GM12872 (cell line): ENCODE data around the gene FAM187B.

ENCODE experiments used
- TF ChIP-seq, protein P1 (sequence below): IDR thresholded peaks from 3 replicates; pipeline ENCODE4 v1.5.1; 2011; ENCODE audit warnings: low read depth, mild to moderate bottlenecking, low read length, moderate library complexity; ENCODE audit not compliant: insufficient read depth

The FAM187B gene

DNA sequence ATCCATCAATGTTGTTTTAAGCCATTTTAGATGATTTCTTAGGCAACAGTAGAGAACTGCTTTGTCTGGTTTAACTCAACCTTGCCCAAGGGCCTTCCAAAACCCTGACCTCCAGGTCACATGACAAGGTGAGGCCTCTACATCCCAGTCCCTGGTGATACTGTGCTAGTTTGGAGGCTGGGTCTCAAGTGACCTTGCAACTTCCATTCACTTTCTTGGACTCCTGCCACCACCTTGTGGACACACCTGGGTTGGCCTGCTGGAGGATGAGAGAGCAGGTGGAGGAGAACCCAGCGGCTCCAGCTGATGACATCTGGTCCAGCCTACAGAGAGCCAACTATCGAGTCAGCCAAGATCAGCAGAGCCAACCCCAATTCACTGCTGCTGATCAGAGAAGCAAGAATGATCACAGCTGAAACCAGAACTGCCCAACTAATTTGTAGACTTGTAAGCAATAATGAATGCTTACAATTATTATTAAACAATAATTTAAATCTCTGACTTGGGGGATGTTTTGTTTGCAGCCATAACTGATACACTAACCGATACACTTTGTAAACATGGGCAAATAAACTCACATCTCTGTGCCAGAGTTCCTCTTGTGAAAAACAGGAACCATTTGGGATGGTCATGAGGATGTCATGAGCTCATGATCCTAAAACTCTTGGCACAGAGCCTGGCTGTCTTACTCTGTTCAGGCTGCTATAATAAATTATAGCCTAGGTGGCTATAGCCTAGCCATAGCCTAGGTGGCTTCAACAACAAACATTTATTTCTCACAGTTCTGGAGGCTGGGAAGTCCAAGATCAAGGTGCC lies 11.5 kb downstream of the FAM187B start:
- TF ChIP-seq, protein P1, sequence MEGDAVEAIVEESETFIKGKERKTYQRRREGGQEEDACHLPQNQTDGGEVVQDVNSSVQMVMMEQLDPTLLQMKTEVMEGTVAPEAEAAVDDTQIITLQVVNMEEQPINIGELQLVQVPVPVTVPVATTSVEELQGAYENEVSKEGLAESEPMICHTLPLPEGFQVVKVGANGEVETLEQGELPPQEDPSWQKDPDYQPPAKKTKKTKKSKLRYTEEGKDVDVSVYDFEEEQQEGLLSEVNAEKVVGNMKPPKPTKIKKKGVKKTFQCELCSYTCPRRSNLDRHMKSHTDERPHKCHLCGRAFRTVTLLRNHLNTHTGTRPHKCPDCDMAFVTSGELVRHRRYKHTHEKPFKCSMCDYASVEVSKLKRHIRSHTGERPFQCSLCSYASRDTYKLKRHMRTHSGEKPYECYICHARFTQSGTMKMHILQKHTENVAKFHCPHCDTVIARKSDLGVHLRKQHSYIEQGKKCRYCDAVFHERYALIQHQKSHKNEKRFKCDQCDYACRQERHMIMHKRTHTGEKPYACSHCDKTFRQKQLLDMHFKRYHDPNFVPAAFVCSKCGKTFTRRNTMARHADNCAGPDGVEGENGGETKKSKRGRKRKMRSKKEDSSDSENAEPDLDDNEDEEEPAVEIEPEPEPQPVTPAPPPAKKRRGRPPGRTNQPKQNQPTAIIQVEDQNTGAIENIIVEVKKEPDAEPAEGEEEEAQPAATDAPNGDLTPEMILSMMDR, result peak; percentile 48

DNA sequence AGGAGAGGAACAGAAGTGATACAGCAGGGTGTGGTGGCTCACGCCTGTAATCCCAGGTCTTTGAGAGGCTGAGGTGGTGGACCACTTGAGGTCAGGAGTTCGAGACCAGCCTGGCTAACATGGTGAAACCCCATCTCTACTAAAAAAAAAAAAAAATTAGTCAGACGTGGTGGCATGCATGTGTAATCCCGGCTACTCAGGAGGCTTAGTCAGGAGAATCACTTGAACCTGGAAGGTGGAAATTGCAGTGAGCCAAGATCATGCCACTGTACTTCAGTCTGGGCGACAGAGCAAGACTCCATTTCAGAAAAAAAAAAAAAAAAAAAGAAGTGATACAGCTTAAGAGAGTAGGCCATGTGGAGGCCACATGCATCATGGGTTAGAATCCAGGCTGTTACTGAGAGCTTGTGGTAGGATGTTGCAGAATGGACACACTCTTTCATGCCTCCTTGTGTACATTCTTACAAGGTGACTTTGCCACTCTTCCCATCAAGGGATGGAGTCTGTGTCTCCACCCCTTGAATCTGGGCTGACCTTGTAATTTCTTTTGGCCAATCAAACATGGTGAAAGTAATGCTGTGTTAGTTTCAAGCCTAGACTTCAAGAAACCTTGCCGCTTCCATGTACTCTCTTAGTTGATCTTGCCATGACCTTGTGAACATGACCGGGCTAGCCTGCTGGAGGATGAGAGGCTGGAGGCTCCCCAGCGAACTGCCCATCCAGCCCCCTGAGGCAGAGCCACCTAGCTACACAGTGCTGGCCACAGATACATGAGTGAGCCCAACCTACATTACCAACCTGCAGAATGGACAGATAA lies 12.3 kb downstream of the FAM187B start:
- TF ChIP-seq, protein P1, result no peak

DNA sequence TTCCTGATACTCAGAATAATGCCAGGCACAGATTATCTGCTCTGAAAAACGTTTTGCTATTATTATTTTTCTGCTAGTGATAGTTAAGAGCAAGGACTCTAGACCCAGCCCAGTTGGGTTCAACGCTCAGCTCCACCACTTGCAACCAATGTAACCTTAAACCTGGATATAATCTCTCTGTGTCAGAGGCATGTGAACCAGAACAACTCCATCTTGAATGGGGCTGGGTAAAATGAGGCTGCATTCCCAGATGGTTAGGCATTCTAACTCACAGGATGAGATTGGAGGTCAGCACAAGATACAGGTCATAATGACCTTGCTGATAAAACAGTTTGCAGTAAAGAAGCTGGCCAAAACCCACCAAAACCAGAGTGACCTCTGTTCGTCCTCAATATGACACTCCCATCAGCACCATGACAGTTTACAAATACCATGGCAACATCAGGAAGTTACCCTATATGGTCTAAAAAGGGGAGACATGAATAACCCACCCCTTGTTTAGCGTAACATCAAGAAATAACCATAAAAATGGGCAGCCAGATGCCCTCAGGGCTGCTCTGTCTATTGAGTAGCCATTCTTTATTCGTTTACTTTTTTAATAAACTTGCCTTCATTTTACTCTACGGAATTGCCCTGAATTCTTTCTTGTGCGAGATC lies 13.6 kb downstream of the FAM187B start:
- TF ChIP-seq, protein P1, result no peak

DNA sequence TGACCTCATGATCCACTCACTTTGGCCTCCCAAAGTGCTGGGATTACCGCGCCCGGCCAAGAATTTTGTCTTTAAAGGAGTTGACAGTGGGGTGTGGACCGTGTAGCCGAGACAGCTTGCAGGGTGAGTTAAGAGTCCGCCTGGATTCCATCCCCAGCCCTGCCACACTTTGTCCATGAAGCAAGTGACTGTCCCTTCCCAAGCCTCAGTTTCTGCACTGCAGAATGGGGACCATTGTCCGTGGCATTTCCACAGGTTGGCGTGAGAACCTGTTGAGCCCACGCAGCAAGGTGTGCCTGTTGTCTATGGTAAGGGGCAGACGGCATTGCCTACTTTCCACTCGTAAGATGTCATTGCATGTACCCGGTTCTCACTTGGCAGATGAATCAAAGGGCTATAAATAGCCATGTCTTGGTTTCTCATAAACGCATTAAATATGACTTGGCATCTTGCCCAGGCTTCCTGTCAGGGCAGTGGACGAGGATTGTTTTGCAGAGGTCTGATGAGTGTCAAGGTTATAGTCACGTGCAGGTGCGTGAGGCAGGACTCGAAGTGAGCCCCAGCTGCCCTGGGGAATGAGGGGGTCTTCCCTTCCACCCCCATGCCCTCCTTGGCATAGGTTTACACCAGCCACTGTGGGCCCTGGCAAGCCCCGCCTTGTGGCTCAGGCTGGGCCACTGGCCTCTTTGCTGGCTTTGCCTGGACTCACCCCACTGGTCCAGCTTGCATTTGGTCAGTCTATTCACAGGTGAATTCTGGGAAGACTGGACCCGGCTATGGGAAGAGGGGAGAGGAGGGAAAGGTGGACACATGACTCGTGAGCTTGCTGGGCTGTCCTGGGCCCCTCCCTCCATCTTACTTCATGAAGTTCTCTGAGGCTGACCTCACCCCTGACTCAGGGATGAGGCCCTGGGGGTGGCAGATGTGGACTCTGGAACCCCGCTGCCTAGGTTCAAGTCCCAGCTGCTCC lies 14.6 kb downstream of the FAM187B start:
- TF ChIP-seq, protein P1, result no peak

DNA sequence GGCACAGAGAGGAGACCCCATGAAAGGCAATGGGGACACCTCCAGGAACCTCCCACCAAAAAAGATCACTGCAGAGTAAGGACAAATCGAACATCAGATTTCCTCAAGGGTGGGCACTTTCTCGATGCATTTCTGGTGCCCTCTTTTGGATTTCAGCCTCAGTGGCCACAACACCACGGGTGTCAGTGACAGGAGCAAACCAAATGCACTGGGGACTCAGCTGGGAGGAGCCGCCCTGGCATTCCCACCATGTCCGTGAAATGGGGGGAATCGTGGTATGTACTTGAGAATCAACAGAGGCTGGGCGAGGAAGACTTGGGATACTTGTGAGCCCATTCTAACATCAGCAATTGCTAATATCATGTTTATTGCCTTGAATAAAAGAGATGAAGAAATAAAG lies 16.3 kb downstream of the FAM187B start:
- TF ChIP-seq, protein P1, result no peak

DNA sequence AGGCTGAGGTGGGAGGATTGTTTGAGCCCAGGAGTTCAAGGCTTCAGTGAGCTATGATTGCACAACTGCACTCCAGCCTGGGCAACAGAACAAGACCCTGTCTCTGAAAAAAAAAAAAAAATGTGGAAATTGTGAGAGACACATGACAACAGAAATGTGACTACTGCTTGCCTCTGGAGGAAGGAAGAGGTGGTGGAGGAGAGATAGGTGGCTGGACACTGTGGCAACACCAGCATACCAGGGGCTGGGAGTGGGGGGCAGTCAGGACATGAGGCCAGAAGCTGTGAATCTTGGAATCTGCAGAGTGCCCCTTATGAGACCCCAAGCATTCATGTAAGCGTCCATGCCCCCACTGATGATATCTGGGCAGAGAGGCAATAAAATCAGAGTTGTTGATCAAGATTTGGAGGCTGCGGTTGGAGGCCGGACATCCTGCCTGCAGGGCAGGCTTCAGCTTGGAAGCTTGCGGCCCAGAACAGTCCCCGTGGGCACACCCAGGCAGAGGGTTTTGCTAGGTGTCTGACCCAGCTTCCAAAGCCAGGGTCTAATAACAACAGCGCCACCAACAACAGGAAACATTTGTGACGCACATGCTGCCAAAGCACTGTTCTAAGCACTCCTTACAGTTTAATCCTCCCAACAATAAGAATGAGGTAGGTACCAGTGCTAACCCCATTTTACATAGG lies 16.9 kb downstream of the FAM187B start:
- TF ChIP-seq, protein P1, result 0 out of 3 replicates have a peak, but pooled peaks have one; percentile 14
